Thyroid gland (tissue), 4 donors: ENCODE data around the gene GPLD1. TPM values are rescaled to one million over a fixed set of nuclear protein-coding genes. Genes with fewer than 3 reads are reported as not detected.

Experiments used
- DNase-seq, 2 donors: peaks; one replicate each; pipeline ENCODE4 v3.0.0-alpha.2; 2019
- H3K27ac ChIP-seq, 3 donors: fragments of 200-600 bp; sonication (generic); 1 replicate in 2 of 3; 2 replicates in 1 of 3; pipeline ENCODE4 v1.5.1; 2016 to 2019; ENCODE audit warnings: mild to moderate bottlenecking in 1 of 3, moderate library complexity in 1 of 3
- H3K27me3 ChIP-seq: fragments of 200-600 bp; sonication (generic); one replicate; pipeline ENCODE4 v1.5.1; 2019
- H3K36me3 ChIP-seq, 2 donors: fragments of 200-600 bp; sonication (generic); one replicate each; pipeline ENCODE4 v1.5.1; 2016 to 2019
- H3K4me1 ChIP-seq, 2 donors: fragments of 200-600 bp; sonication (generic); one replicate each; pipeline ENCODE4 v1.5.1; 2017 to 2019
- H3K4me3 ChIP-seq, 3 donors: fragments of 200-600 bp; sonication (generic); replicated peaks in 1 of 3; 1 replicate in 2 of 3; 2 replicates in 1 of 3; pipeline ENCODE4 v1.5.1; 2016; ENCODE audit warnings: mild to moderate bottlenecking in 1 of 3
- H3K9me3 ChIP-seq: fragments of 200-600 bp; sonication (generic); one replicate; pipeline ENCODE4 v1.5.1; 2017
- POLR2A ChIP-seq, 2 donors: fragments of 450-650 bp; IDR thresholded peaks; one replicate each; pipeline ENCODE4 v1.6.1; 2017; ENCODE audit warnings: antibody characterized with exemption in 2 of 2, mild to moderate bottlenecking in 2 of 2, moderate library complexity in 1 of 2
- WGBS, 2 donors: methylation state at CpG; one replicate each; pipeline ENCODE4 v1.1.5; 2017; 5-methylcytosine and 5-hydroxymethylcytosine counted together
- intact Hi-C: fragments of 100-400 bp; cut with DNase I; formaldehyde crosslinking; loops from one replicate; pipeline ENCODE4 v1.15.1; 2023
- total RNA-seq, 4 donors: library from RNA; depleted of rRNA; stranded (reverse); fragments of >200 nt; gene quantifications; one replicate each; pipeline ENCODE4 v1.2.3, GENCODE V29; 2016
- TF ChIP-seq, protein P1 (sequence below), 6 experiments: fragments of 200-600 bp in 3 of 6; fragments of 450-650 bp in 3 of 6; sonication (generic) in 3 of 6; IDR thresholded peaks; one replicate each; pipeline ENCODE4 v1.5.1; 2016 to 2019; ENCODE audit warnings: antibody characterized with exemption in 6 of 6, mild to moderate bottlenecking in 2 of 6, inconsistent platforms in 1 of 6, moderate library complexity in 1 of 6

The GPLD1 gene
- total RNA-seq, 4 donors from 2014 or later: 5.1 to 15.2 (median 8.5) TPM

DNA sequence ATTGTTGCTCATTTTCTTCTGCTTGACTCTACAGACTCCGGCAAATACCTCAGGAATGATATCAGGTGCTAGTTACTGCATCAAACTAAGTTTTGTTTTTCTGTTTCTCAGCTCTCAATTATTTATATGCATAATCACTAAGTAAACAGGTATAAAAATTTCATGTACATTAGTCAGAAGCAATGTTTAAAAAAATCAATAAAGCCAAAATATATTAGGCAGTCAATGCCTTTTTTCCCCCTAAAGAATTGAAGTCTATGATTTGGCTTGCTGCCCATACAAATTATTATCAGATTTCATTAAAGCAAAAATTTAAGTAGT is 107.2 kb downstream of the GPLD1 start:
- H3K27ac ChIP-seq: no peak overlapping the region
- H3K27me3 ChIP-seq: no peaks in the 10 kb centered on the region
- H3K9me3 ChIP-seq: no peaks in the 10 kb centered on the region
- intact Hi-C loops: no loop called here
- WGBS, 2 donors: 92 to 100% methylated on average over 1 of the region's 1 CpG
- no peak overlapping the region for H3K4me3 ChIP-seq
- TF ChIP-seq POLR2A (IDR thresholded peaks at IDR 0.05): no peak
- TF ChIP-seq, protein P1, sequence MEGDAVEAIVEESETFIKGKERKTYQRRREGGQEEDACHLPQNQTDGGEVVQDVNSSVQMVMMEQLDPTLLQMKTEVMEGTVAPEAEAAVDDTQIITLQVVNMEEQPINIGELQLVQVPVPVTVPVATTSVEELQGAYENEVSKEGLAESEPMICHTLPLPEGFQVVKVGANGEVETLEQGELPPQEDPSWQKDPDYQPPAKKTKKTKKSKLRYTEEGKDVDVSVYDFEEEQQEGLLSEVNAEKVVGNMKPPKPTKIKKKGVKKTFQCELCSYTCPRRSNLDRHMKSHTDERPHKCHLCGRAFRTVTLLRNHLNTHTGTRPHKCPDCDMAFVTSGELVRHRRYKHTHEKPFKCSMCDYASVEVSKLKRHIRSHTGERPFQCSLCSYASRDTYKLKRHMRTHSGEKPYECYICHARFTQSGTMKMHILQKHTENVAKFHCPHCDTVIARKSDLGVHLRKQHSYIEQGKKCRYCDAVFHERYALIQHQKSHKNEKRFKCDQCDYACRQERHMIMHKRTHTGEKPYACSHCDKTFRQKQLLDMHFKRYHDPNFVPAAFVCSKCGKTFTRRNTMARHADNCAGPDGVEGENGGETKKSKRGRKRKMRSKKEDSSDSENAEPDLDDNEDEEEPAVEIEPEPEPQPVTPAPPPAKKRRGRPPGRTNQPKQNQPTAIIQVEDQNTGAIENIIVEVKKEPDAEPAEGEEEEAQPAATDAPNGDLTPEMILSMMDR (IDR thresholded peaks at IDR 0.05): no peak
- no peaks in the 10 kb centered on the region for H3K36me3 ChIP-seq
- DNase-seq: no peak
- H3K4me1 ChIP-seq: no peaks in the 10 kb centered on the region

DNA sequence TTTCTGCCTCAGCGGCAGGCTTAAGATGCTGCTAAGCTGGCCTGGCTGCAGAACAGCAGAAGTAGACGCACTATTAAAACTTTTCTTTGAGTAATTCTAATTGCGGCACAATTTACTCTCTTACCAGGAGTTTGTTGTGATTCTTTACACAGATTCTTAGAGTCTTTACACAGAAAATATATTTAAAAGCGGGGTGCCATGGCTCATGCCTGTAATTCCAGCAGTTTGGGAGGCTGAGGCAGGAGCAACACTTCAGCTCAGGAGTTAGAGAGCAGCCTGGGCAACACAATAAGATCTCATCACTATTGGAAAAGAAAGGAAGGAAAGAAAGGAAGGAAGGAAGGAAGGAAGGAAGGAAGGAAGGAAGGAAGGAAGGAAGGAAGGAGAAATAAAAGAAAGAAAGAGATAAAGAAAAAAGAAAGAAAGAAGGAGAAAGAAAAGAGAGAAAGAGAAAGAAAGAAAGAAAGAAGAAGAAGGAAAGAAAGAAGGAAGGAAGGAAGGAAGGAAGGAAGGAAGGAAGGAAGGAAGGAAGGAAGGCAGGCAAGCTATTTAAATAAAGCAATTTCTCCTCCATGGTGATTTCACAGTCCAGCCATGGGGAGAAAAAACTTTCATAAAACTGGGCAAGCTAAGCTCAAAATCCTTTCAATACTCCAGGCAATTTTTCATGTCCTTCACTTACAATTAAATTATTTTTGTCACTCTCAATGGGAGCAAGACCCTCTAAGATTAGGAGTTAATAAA is 107.7 kb downstream of the GPLD1 start:
- 85 to 92% methylated on average over 4 of the region's 4 CpGs for WGBS, 2 donors
- Histone ChIP-seq H3K4me1 (no peaks in the 10 kb centered on the region), H3K36me3 (no peaks in the 10 kb centered on the region), H3K4me3 (no peak overlapping the region), H3K27me3 (no peaks in the 10 kb centered on the region), H3K9me3 (no peaks in the 10 kb centered on the region), H3K27ac (no peak overlapping the region)
- intact Hi-C loops: no loop called here
- TF ChIP-seq, protein P1 (IDR thresholded peaks at IDR 0.05): no peak
- TF ChIP-seq POLR2A (IDR thresholded peaks at IDR 0.05): no peak
- no peak for DNase-seq

DNA sequence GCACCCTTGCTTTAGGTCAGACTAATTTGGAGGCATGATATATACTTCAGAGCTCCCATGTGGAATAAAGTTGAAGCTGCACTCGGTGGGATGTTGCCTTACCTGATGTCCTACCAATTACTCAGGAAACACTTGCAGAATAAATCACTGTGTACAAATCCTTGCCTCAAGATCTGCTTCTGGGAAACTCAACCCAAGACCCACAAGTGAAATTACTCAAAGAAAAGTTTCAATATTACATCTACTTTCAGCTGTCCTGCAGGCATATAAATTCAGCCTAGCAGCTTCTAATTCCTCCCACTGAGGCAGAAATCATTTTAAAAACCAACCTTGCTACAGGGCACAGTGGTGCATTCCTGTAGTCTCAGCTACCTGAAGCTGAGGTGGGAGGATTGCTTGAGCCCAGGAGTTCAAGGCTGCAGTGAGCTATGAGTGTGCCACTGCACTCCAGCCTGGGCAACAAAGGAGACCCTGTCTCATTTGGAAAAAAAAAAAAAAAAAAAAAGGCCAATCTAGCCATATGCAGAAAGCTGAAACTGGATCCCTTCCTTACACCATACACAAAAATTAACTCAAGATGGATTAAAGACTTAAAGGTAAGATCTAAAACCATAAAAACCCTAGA is 110.8 kb downstream of the GPLD1 start:
- H3K9me3 ChIP-seq: no peaks in the 10 kb centered on the region
- no peaks in the 10 kb centered on the region for H3K27me3 ChIP-seq
- TF ChIP-seq, protein P1 (IDR thresholded peaks at IDR 0.05): no peak
- TF ChIP-seq POLR2A (IDR thresholded peaks at IDR 0.05): no peak
- H3K4me1 ChIP-seq: no peaks in the 10 kb centered on the region
- no peak overlapping the region for H3K4me3 ChIP-seq
- WGBS, 2 donors: 73 to 75% methylated on average over 1 of the region's 1 CpG
- H3K36me3 ChIP-seq: no peaks in the 10 kb centered on the region
- no peak for DNase-seq
- intact Hi-C loops: no loop called here
- no peak overlapping the region for H3K27ac ChIP-seq

Other genes starting within 250 kb of the GPLD1 start
- 10 to 100 TPM in 3 of 4 donors, 1 to 10 TPM in 1; 8.7 to 14.8 (median 12.3) TPM for gene DCDC2, start 131.5 kb downstream of the GPLD1 start, total RNA-seq
- gene MRS2, start 86.6 kb downstream of the GPLD1 start, total RNA-seq: 10 to 100 TPM; 23.1 to 37.8 (median 30.4) TPM
- gene ALDH5A1, start 5.4 kb upstream of the GPLD1 start, total RNA-seq: 10 to 100 TPM; 10.7 to 20.4 (median 18.8) TPM
- under 1 TPM in 2 of 4 donors, not detected in 2; under 0.01 to 0.11 TPM for gene KIAA0319, start 156.6 kb upstream of the GPLD1 start, total RNA-seq
- gene TDP2, start 177.3 kb upstream of the GPLD1 start, total RNA-seq: 10 to 100 TPM; 16.8 to 45.6 (median 28.1) TPM
- gene ACOT13, start 177.5 kb upstream of the GPLD1 start, total RNA-seq: 10 to 100 TPM in 2 of 4 donors, 1 to 10 TPM in 2; 5.5 to 13.3 (median 8.6) TPM
- gene C6orf62, start 229.6 kb upstream of the GPLD1 start, total RNA-seq: 100 to 1,000 TPM in 1 of 4 donors, 10 to 100 TPM in 3; 58.4 to 108 (median 87.3) TPM